ENCODE data around the gene OR1L1.

OR1L1 gene

GRCh38 chr9:122661416-122661815 is at the start of gene OR1L1:
Gene OR1L1, plus strand, starts transcription at chr9:122661716. Its CDS starts 0 bp downstream, at chr9:122661716.
- in situ Hi-C loops (cut with MboI; ENCODE audit: low sequenced_read_pairs) = no loop called here

GRCh38 chr9:122614362-122614761 is 47.2 kb upstream of the OR1L1 start, which contains the start of gene OR1Q1:
Gene OR1Q1, plus strand, starts transcription at chr9:122614738. Its CDS starts 0 bp downstream, at chr9:122614738.
- in situ Hi-C loops (cut with MboI; ENCODE audit: low sequenced_read_pairs) = no loop called here

GRCh38 chr9:122619996-122620395 is 41.5 kb upstream of the OR1L1 start:
- in situ Hi-C loops (cut with MboI; ENCODE audit: low sequenced_read_pairs) = no loop called here

GRCh38 chr9:122642226-122642625 is 19.3 kb upstream of the OR1L1 start:
- in situ Hi-C loops (cut with MboI; ENCODE audit: low sequenced_read_pairs) = no loop called here

GRCh38 chr9:122656378-122656777 is 5.1 kb upstream of the OR1L1 start:
- in situ Hi-C loops (cut with MboI; ENCODE audit: low sequenced_read_pairs) = no loop called here

GRCh38 chr9:122657527-122657926 is 4.0 kb upstream of the OR1L1 start, which contains the start of gene OR1B1:
Gene OR1B1, minus strand, starts transcription at chr9:122657627.
- in situ Hi-C loops (cut with MboI; ENCODE audit: low sequenced_read_pairs) = no loop called here

- in situ Hi-C loops (cut with MboI; ENCODE audit: low sequenced_read_pairs) = no loop called here
Measured at GRCh38 chr9:122672481-122672880, 11.0 kb downstream of the OR1L1 start.

GRCh38 chr9:122684851-122685250 is 23.3 kb downstream of the OR1L1 start:
- in situ Hi-C loops (cut with MboI; ENCODE audit: low sequenced_read_pairs) = no loop called here

GRCh38 chr9:122695696-122696095 is 34.2 kb downstream of the OR1L1 start:
- in situ Hi-C loops (cut with MboI; ENCODE audit: low sequenced_read_pairs) = no loop called here
